Neural cell (in vitro differentiated cells): Measurements from ENCODE around the gene OAS3.

ENCODE experiments used
- CTCF ChIP-seq: fragments of 450-650 bp; IDR thresholded peaks from 2 replicates; pipeline ENCODE4 v1.5.1; 2014; ENCODE audit warnings: antibody characterized with exemption, mild to moderate bottlenecking, moderate library complexity; ENCODE audit not compliant: poor library complexity, severe bottlenecking
- EP300 ChIP-seq: fragments of 450-650 bp; conservative IDR thresholded peaks from 2 replicates; pipeline ENCODE4 v1.6.1; 2014; ENCODE audit warnings: antibody characterized with exemption, mild to moderate bottlenecking, moderate library complexity; ENCODE audit not compliant: poor library complexity, severe bottlenecking
- EZH2 ChIP-seq: fragments of 200-600, 300-800 bp; shearing (Covaris generic), sonication (generic); IDR thresholded peaks from 2 replicates; pipeline ENCODE4 v1.6.1; 2014; ENCODE audit warnings: antibody characterized with exemption, low read length, borderline replicate concordance, mild to moderate bottlenecking; ENCODE audit not compliant: insufficient read depth, poor library complexity, severe bottlenecking
- MXI1 ChIP-seq: fragments of 450-650 bp; conservative IDR thresholded peaks from 2 replicates; pipeline ENCODE4 v1.6.1; 2014; ENCODE audit warnings: antibody characterized with exemption, mild to moderate bottlenecking; ENCODE audit not compliant: poor library complexity, severe bottlenecking
- POLR2AphosphoS5 ChIP-seq: IDR thresholded peaks from 2 replicates; pipeline ENCODE4 v1.6.1; 2012
- RAD21 ChIP-seq: fragments of 450-650 bp; conservative IDR thresholded peaks from 2 replicates; pipeline ENCODE4 v1.6.1; 2014; ENCODE audit warnings: antibody characterized with exemption, mild to moderate bottlenecking, moderate library complexity
- REST ChIP-seq: IDR thresholded peaks from 2 replicates; pipeline ENCODE4 v1.6.1; 2012; ENCODE audit warnings: borderline replicate concordance
- TAF1 ChIP-seq: IDR thresholded peaks from 2 replicates; pipeline ENCODE4 v1.6.1; 2012; ENCODE audit warnings: low read depth

GRCh38 chr12:113006641-113007040 lies 68.4 kb downstream of the OAS3 start:
- no peak for TF ChIP-seq CTCF
- TF ChIP-seq REST = no peak
- no peak for TF ChIP-seq EP300
- TF ChIP-seq MXI1 = no peak
- TF ChIP-seq POLR2AphosphoS5 = no peak
- no peak for TF ChIP-seq TAF1
- no peak for TF ChIP-seq EZH2
- no peak for TF ChIP-seq RAD21
